ENCODE data around the gene BDP1.
"Not testable (repeated sequence)": the region's sequence is repeated elsewhere in the genome, so short reads cannot be mapped to it uniquely, and the experiment has no call there.

BDP1 gene

DNA sequence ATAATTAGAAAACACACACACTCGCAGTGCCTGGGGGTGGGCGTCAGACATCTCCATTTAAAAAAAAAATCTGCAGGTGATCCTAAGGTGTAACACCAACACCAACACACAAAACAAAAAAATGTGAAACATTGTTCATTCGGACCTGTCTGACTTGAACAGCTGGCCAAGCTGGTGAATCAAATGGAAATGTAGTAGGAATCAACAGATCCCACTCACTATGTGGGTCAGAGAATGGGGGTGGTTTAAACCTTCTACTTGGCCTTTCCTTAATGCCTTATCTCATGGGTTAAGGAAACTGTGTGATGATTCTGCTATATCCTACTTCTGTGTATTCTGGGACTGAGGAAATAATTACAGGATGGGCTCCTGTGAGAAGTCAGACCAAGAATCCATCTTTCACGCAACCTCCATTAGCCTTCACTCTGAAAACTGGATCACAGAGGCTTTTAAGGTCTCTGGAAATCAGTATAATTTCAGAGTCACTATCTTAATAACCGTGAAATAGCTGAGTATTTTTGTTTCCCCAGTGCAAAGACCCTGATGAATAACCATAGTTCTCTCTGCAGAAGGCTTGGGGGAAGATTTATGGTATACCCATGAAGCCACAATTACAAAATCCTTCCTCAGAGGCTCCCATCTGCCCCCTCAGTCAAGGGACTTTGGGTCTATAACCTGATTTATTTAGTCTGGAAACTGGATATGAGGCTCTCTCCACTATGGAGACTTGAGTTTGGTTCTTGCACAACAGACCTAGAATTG is 114.5 kb downstream of the BDP1 start:
- H3K9ac ChIP-seq (ENCODE audit: low read depth, low read length), result no peak overlapping the region
- H2AFZ ChIP-seq (ENCODE audit: low read depth, low read length), result no peak overlapping the region
- no peaks in the 10 kb centered on the region for H3K79me2 ChIP-seq (ENCODE audit: insufficient read depth, low read length)
- H3K36me3 ChIP-seq (ENCODE audit: insufficient read depth, low read length), result peaks cover 12% of the 10 kb centered on the region; the same call in 1 of the 2 replicates
- H3K9me3 ChIP-seq (ENCODE audit: insufficient read depth, low read length, severe bottlenecking), result no peaks in the 10 kb centered on the region
- no peak overlapping the region for H3K4me3 ChIP-seq (ENCODE audit: low read depth in 1 of 2, low read length in 2 of 2)
- no peak overlapping the region for H3K27ac ChIP-seq (ENCODE audit: low read length)
- no peaks in the 10 kb centered on the region for H3K4me1 ChIP-seq (ENCODE audit: insufficient read depth, low read length)
- ATAC-seq (ENCODE audit: insufficient read depth, low read depth), result no peak
- H4K20me1 ChIP-seq (ENCODE audit: insufficient read depth, low read length), result no peaks in the 10 kb centered on the region
- H3K27me3 ChIP-seq (ENCODE audit: insufficient read depth, low read length, poor library complexity), result no peaks in the 10 kb centered on the region
- no peak overlapping the region for H3K4me2 ChIP-seq (ENCODE audit: insufficient read depth, low read length)
- DNase-seq, result no peak
- TF ChIP-seq EZH2 (IDR thresholded peaks at IDR 0.05; ENCODE audit: borderline replicate concordance, low read depth, low read length, severe bottlenecking), result no peak
- TF ChIP-seq, protein P1, sequence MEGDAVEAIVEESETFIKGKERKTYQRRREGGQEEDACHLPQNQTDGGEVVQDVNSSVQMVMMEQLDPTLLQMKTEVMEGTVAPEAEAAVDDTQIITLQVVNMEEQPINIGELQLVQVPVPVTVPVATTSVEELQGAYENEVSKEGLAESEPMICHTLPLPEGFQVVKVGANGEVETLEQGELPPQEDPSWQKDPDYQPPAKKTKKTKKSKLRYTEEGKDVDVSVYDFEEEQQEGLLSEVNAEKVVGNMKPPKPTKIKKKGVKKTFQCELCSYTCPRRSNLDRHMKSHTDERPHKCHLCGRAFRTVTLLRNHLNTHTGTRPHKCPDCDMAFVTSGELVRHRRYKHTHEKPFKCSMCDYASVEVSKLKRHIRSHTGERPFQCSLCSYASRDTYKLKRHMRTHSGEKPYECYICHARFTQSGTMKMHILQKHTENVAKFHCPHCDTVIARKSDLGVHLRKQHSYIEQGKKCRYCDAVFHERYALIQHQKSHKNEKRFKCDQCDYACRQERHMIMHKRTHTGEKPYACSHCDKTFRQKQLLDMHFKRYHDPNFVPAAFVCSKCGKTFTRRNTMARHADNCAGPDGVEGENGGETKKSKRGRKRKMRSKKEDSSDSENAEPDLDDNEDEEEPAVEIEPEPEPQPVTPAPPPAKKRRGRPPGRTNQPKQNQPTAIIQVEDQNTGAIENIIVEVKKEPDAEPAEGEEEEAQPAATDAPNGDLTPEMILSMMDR (IDR thresholded peaks at IDR 0.05; ENCODE audit: borderline replicate concordance, extremely low read depth, low read length, poor library complexity, severe bottlenecking), result no peak

DNA sequence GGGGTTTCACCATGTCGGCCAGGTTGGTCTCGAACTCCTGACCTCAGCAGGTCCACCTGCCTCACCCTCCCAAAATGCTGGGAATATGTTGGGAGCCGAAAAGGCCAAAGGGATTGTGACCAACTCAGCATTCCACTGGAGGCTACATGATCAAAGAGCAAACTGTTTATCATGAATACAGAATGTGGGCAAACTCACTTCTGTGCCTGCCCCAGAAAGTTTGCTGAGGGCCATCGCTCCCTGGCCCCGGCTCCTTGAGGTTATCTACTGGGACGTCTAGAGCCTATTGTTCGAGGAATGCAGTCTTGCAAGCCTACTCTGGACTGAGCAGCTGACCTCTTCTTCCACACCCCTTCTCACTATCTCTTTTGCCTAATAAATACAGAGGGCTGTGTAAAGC is 116.4 kb downstream of the BDP1 start:
- H3K4me2 ChIP-seq (ENCODE audit: insufficient read depth, low read length); H3K4me3 ChIP-seq (ENCODE audit: low read depth in 1 of 2, low read length in 2 of 2); H2AFZ ChIP-seq (ENCODE audit: low read depth, low read length); H3K79me2 ChIP-seq (ENCODE audit: insufficient read depth, low read length); H4K20me1 ChIP-seq (ENCODE audit: insufficient read depth, low read length); H3K9me3 ChIP-seq (ENCODE audit: insufficient read depth, low read length, severe bottlenecking); H3K36me3 ChIP-seq (ENCODE audit: insufficient read depth, low read length); H3K27ac ChIP-seq (ENCODE audit: low read length); H3K4me1 ChIP-seq (ENCODE audit: insufficient read depth, low read length); H3K27me3 ChIP-seq (ENCODE audit: insufficient read depth, low read length, poor library complexity); ATAC-seq (ENCODE audit: insufficient read depth, low read depth); DNase-seq; H3K9ac ChIP-seq (ENCODE audit: low read depth, low read length): not testable (repeated sequence)

DNA sequence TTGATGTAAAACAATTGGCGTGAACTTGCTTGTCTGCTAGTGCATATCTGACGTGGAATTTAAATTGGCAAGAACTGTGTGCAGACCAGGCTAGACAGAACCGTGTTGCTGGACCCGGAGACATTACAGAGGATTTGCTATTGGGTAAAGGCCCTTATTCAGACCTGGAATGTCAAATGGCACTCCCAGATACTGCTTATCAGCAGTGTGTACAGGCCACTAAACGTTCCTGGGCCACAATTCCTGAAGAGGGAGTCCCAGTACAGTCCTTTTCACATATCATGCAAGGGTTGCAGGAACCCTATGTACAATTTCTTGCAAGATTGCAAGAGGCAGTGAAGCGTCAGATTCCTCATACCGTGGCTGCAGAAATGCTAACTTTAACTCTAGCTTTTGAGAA is 118.1 kb downstream of the BDP1 start:
- Histone ChIP-seq H3K9me3 (ENCODE audit: insufficient read depth, low read length, severe bottlenecking) (no peaks in the 10 kb centered on the region), H3K9ac (ENCODE audit: low read depth, low read length) (no peak overlapping the region), H3K4me2 (ENCODE audit: insufficient read depth, low read length) (no peak overlapping the region), H3K79me2 (ENCODE audit: insufficient read depth, low read length) (no peaks in the 10 kb centered on the region), H3K4me1 (ENCODE audit: insufficient read depth, low read length) (no peaks in the 10 kb centered on the region), H4K20me1 (ENCODE audit: insufficient read depth, low read length) (no peaks in the 10 kb centered on the region), H3K36me3 (ENCODE audit: insufficient read depth, low read length) (no peaks in the 10 kb centered on the region; the same call in 1 of the 2 replicates), H3K4me3 (ENCODE audit: low read depth in 1 of 2, low read length in 2 of 2) (no peak overlapping the region), H3K27me3 (ENCODE audit: insufficient read depth, low read length, poor library complexity) (no peaks in the 10 kb centered on the region), H2AFZ (ENCODE audit: low read depth, low read length) (no peak overlapping the region), H3K27ac (ENCODE audit: low read length) (no peak overlapping the region)
- ATAC-seq (ENCODE audit: insufficient read depth, low read depth) (no peak), DNase-seq (no peak)
- TF ChIP-seq EZH2 (IDR thresholded peaks at IDR 0.05; ENCODE audit: borderline replicate concordance, low read depth, low read length, severe bottlenecking), result no peak
- TF ChIP-seq, protein P1 (IDR thresholded peaks at IDR 0.05; ENCODE audit: borderline replicate concordance, extremely low read depth, low read length, poor library complexity, severe bottlenecking), result no peak

DNA sequence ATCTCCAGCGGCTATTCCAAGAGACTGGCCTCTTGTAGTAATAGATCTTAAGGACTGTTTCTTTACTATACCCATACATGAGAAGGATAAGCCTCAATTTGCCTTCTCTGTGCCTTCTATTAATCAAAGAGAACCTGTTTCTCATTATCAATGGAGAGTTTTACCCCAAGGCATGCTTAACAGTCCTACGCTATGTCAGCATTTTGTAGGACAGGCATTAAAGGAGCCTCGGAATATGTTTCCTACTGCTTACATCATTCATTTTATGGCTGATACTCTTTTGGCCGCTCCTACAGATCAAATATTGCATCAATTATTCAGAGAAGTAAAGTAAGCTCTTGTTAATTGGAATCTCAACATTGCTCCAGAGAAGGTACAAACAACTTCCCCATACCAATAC is 120.1 kb downstream of the BDP1 start:
- H3K27me3 ChIP-seq (ENCODE audit: insufficient read depth, low read length, poor library complexity); H3K79me2 ChIP-seq (ENCODE audit: insufficient read depth, low read length); H3K27ac ChIP-seq (ENCODE audit: low read length); H3K9me3 ChIP-seq (ENCODE audit: insufficient read depth, low read length, severe bottlenecking); H3K4me3 ChIP-seq (ENCODE audit: low read depth in 1 of 2, low read length in 2 of 2); H3K4me2 ChIP-seq (ENCODE audit: insufficient read depth, low read length); H3K4me1 ChIP-seq (ENCODE audit: insufficient read depth, low read length); H4K20me1 ChIP-seq (ENCODE audit: insufficient read depth, low read length); H2AFZ ChIP-seq (ENCODE audit: low read depth, low read length); ATAC-seq (ENCODE audit: insufficient read depth, low read depth); H3K9ac ChIP-seq (ENCODE audit: low read depth, low read length); H3K36me3 ChIP-seq (ENCODE audit: insufficient read depth, low read length); DNase-seq: not testable (repeated sequence)
